Coronary artery (tissue), 2 donors: ENCODE data around the gene XXYLT1.

Experiments used
- DNase-seq: peaks from one replicate; pipeline ENCODE4 v3.0.0-alpha.2; 2017; ENCODE audit warnings: low spot score
- H3K27ac ChIP-seq, 2 donors: fragments of 200-600 bp; sonication (generic); one replicate each; pipeline ENCODE4 v1.5.1; 2016 to 2019
- H3K4me3 ChIP-seq: fragments of 200-600 bp; sonication (generic); 2 replicates; pipeline ENCODE4 v1.5.1; 2016; ENCODE audit warnings: mild to moderate bottlenecking, moderate library complexity
- CTCF ChIP-seq: fragments of 200-600 bp; sonication (generic); IDR thresholded peaks from one replicate; pipeline ENCODE4 v1.5.1; 2019; ENCODE audit warnings: antibody characterized with exemption

Gene XXYLT1

GRCh38 chr3:195249858-195250464 lies 21.0 kb downstream of the XXYLT1 start:
- no peak for TF ChIP-seq CTCF
- DNase-seq = peak; percentile 47
- H3K27ac ChIP-seq = no peak overlapping the region
- H3K4me3 ChIP-seq = no peak overlapping the region

GRCh38 chr3:195249057-195249770 lies 21.7 kb downstream of the XXYLT1 start:
- TF ChIP-seq CTCF = no peak
- DNase-seq = peak; percentile 47
- no peak overlapping the region for H3K27ac ChIP-seq
- H3K4me3 ChIP-seq = no peak overlapping the region

GRCh38 chr3:195248281-195248680 lies 22.7 kb downstream of the XXYLT1 start:
- TF ChIP-seq CTCF = no peak
- DNase-seq = peak; percentile 17

GRCh38 chr3:195247863-195248189 lies 23.1 kb downstream of the XXYLT1 start:
- no peak for TF ChIP-seq CTCF
- DNase-seq = peak; percentile 46
- no peak overlapping the region for H3K27ac ChIP-seq
- no peak overlapping the region for H3K4me3 ChIP-seq

More at GRCh38 chr3:195248281-195248680, 22.7 kb downstream of the XXYLT1 start:
- Histone ChIP-seq H3K4me3 (no peak overlapping the region), H3K27ac (no peak overlapping the region)

GRCh38 chr3:195247086-195247862 lies 23.7 kb downstream of the XXYLT1 start:
- TF ChIP-seq CTCF = no peak
- peak; percentile 65 for DNase-seq
- no peak overlapping the region for H3K27ac ChIP-seq
- no peak overlapping the region for H3K4me3 ChIP-seq

GRCh38 chr3:195246581-195246995 lies 24.4 kb downstream of the XXYLT1 start:
- TF ChIP-seq CTCF = no peak
- Histone ChIP-seq H3K4me3 (no peak overlapping the region), H3K27ac (no peak overlapping the region)
- DNase-seq = peak; percentile 40
